Ovary (tissue), 9 donors: ENCODE measurements around the gene PAX6. TPM values are rescaled to one million over a fixed set of nuclear protein-coding genes. Genes with fewer than 3 reads are reported as not detected.

Source experiments
- DNase-seq, 5 donors: peaks; one replicate each; pipeline ENCODE4 v3.0.0-alpha.2; 2019 to 2020
- H3K27ac ChIP-seq, 2 donors: fragments of 200-600 bp; one replicate each; pipeline versions ENCODE4 v1.5.1 to v1.8.0; 2019 to 2022
- H3K27me3 ChIP-seq: fragments of 200-600 bp; one replicate; pipeline ENCODE4 v1.8.0; 2022
- H3K36me3 ChIP-seq: fragments of 200-600 bp; sonication (generic); one replicate; pipeline ENCODE4 v1.5.1; 2019
- H3K4me1 ChIP-seq: one replicate; pipeline ENCODE4 v1.8.1; 2013; ENCODE audit warnings: mild to moderate bottlenecking, moderate library complexity; ENCODE audit not compliant: insufficient read depth
- H3K4me3 ChIP-seq: fragments of 200-600 bp; sonication (generic); one replicate; pipeline ENCODE4 v1.5.1; 2017
- H3K9me3 ChIP-seq, 2 donors: fragments of 200-600 bp in 1 of 2; sonication (generic) in 1 of 2; one replicate each; pipeline versions ENCODE4 v1.5.1 to v1.8.1; 2013 to 2019; ENCODE audit warnings: mild to moderate bottlenecking in 1 of 2, moderate library complexity in 1 of 2
- EP300 ChIP-seq: sonication (generic); formaldehyde crosslinking; IDR thresholded peaks from one replicate; pipeline ENCODE4 v1.6.1; 2017; ENCODE audit warnings: antibody characterized with exemption
- POLR2A ChIP-seq: fragments of 450-650 bp; IDR thresholded peaks from one replicate; pipeline ENCODE4 v1.6.1; 2017; ENCODE audit warnings: antibody characterized with exemption, mild to moderate bottlenecking, moderate library complexity
- WGBS, 3 donors: extraction: QIAGEN DNeasy Blood & Tissue Kit in 1 of 3; methylation state at CpG; one replicate each; pipeline versions ENCODE4 v1.1.5 to v1.1.7; 2013 to 2017; 5-methylcytosine and 5-hydroxymethylcytosine counted together
- intact Hi-C, 4 donors: fragments of 100-400 bp; cut with DNase I; formaldehyde crosslinking; loops; one replicate each; pipeline versions ENCODE4 v1.11.0 to v1.15.1; 2022 to 2023
- polyA plus RNA-seq, 2 donors: library from polyadenylated mRNA; stranded (reverse); fragments of 200-250 nt in 1 of 2; fragments of 350-450 nt in 1 of 2; fragmentation: Illumina TruSeq in 1 of 2; extraction: RNeasy Lipid Tissue Mini Kit (QIAGEN cat#74804) in 1 of 2; gene quantifications; one replicate each; pipeline ENCODE4 v1.2.3, GENCODE V29; 2013 to 2014
- total RNA-seq, 7 donors: library from RNA; depleted of rRNA in 2 of 7; stranded (reverse); fragments of >200 nt in 2 of 7; fragmentation: NEBNext Ultra II Directional in 3 of 7; extraction: Animal tissue kit (Norgen Biotek cat#: 25700) in 3 of 7; gene quantifications; one replicate each; pipeline versions ENCODE4 v1.1.0 to v1.2.4, GENCODE V29; 2016 to 2023
- TF ChIP-seq, protein P1 (sequence below), 3 donors: fragments of 450-650 bp in 2 of 3; fragments of 200-600 bp in 1 of 3; IDR thresholded peaks; one replicate each; pipeline versions ENCODE4 v1.5.1 to v1.8.0; 2016 to 2022; ENCODE audit warnings: antibody characterized with exemption in 3 of 3, mild to moderate bottlenecking in 1 of 3
- donor health status: DM: no; HTN: no; CAD: no; lungs with moderate emphysema.
- donor health status: DM: no; HTN: no; CAD: no.
- donor health status: Bipolar disorder and iron deficiency.
- donor health status: DM: yes; HTN: yes; CAD: no.
- donor health status: DM: no; HTN: no; CAD: no.
- donor health status: DM: yes; HTN: yes; CAD: no.

PAX6 gene
- total and polyA plus RNA-seq, 9 donors, result not detected

DNA sequence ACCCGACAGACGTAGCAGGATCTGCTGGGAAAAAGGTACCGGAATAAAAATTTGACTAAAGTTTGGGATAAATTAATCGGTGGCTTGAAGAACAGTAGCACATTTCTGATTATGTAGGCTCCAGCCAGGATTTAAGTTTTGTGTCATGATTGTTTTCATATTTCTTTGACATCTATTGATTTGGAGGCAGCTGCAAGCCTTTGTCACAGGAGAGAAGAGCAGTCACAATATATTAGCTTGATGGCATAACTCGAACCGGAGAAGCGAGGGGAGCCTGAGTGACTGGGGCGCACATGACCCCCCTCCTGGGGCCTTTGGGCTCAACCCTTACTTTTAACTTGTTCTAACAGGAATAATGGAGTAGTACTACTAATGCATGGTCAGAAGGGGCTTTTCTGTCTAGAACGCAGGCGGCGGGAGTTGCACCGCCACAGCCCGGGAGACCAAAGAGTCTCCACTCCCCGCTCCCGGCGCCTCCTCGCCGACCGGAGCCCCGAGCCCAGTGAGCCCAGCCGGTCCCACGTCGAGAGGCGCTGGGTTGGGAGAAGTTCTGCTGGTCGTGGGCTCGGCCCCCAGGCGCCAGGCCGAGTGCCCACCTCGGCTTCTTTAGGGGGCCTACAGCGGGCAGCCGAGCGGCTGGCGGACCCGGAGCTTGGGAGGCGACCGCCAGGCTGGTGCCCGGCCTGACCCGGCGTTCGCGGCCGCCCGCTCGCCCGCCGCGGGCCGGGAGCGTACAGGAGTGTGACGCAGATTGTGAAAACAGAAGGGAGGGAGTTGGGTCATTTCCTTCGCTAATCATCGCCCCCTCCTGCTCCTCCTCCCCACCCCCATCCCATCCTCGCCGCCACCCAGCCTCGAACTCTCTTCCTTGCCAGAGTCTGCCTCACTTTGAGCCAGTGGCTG is 15.7 kb upstream of the PAX6 start:
- TF ChIP-seq, protein P1, sequence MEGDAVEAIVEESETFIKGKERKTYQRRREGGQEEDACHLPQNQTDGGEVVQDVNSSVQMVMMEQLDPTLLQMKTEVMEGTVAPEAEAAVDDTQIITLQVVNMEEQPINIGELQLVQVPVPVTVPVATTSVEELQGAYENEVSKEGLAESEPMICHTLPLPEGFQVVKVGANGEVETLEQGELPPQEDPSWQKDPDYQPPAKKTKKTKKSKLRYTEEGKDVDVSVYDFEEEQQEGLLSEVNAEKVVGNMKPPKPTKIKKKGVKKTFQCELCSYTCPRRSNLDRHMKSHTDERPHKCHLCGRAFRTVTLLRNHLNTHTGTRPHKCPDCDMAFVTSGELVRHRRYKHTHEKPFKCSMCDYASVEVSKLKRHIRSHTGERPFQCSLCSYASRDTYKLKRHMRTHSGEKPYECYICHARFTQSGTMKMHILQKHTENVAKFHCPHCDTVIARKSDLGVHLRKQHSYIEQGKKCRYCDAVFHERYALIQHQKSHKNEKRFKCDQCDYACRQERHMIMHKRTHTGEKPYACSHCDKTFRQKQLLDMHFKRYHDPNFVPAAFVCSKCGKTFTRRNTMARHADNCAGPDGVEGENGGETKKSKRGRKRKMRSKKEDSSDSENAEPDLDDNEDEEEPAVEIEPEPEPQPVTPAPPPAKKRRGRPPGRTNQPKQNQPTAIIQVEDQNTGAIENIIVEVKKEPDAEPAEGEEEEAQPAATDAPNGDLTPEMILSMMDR (IDR thresholded peaks at IDR 0.05), result no peak
- TF ChIP-seq POLR2A (no peak), EP300 (no peak)
- H3K9me3 ChIP-seq, result no peaks in the 10 kb centered on the region
- intact Hi-C loops, result no loop called here
- H3K27ac ChIP-seq, result no peak overlapping the region
- no peak overlapping the region for H3K4me3 ChIP-seq
- H3K36me3 ChIP-seq, result no peaks in the 10 kb centered on the region
- no peaks in the 10 kb centered on the region for H3K27me3 ChIP-seq
- 6% methylated on average over 39 to 55 of the region's 55 CpGs for WGBS, 3 donors
- DNase-seq, result no peak
- peaks cover 3% of the 10 kb centered on the region for H3K4me1 ChIP-seq

DNA sequence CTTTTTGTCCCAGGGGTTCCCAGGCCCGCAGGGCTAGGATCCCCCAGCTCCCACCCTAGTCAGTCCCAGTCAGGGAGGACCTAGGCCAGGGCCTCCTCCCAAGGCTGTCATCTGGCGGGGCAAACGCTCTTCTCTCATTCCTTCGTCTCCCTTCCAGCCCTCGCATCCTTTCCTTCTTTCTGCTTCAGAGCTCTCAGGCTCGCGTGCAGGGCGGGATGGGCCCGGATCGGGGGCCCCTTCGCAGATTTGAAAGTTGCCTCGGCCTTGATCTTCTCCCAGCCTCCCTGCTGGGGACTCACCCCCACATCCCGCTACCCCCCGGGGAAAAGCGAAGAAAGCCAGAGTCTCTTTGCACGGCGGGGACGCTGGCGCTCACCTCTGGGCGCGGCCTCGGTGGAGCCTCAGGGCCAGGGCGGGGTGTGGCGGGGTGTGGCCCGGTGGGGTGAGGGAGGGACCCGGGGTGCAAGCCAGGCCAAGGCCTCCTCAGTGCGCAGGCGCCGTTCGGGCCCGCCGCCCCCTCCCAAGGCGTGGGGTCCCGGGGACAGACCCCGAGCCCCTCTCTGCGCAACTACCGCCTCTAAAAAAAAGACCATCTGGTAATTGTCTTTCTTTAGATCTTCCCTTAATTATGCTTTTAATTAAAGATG is 14.8 kb upstream of the PAX6 start:
- Histone ChIP-seq H3K4me3 (no peak overlapping the region), H3K9me3 (no peaks in the 10 kb centered on the region), H3K4me1 (peaks cover 3% of the 10 kb centered on the region), H3K36me3 (no peaks in the 10 kb centered on the region), H3K27me3 (no peaks in the 10 kb centered on the region), H3K27ac (no peak overlapping the region)
- 4 to 5% (median 4%) methylated on average over 35 to 37 of the region's 37 CpGs for WGBS, 3 donors
- DNase-seq, result no peak
- intact Hi-C loops, result no loop called here
- TF ChIP-seq POLR2A (no peak), EP300 (no peak)
- TF ChIP-seq, protein P1 (IDR thresholded peaks at IDR 0.05), result no peak

DNA sequence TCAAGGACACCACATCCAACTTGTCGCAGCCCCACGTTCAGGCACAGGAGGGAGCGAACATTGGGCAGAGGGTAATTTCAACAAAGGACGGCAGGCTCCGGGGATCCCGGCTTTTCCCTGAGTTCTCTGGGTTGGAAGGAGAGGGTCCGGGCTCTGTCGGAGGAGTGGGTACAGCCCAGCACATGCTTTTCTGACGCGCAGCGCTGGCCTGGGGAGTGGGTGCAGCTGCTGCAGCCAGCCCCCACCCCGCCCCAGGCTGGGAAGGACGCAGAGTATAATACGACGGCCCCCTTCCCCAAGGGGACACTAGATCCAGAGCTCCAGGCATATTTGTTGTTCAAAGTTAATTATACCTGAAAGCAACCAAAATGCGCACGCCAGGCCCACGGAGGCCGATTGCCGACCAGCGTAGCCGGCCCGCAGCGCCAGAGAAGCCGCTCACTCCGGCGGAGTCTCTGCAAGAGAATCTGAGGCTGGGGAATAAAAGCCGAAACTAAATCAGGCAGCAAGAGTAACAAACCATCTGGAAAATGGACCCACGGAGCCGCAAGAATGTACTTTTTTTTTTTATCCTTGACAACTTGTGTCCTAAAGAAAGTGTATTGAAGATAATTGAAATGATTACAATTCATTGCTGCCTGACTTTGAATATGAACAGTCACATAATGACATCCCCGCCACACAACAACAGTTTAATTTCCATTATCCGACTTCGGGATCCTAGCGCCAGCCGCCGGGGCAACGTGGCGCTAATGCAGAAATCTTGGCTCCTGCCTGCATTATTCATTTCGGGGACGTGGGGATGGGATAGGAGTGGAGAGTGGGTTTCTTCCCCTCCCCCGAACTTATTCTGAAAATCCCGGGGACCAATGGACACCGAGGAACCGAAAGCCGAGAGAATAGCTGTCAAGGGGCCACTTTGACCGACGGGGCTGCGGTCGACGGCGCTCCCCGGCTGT is 14.0 kb upstream of the PAX6 start:
- no peak overlapping the region for H3K27ac ChIP-seq
- no peaks in the 10 kb centered on the region for H3K27me3 ChIP-seq
- DNase-seq, result no peak
- H3K4me1 ChIP-seq, result peaks cover 3% of the 10 kb centered on the region
- H3K4me3 ChIP-seq, result no peak overlapping the region
- 9% methylated on average over 48 to 52 of the region's 52 CpGs for WGBS, 3 donors
- H3K36me3 ChIP-seq, result no peaks in the 10 kb centered on the region
- TF ChIP-seq EP300 (no peak), POLR2A (no peak)
- TF ChIP-seq, protein P1 (IDR thresholded peaks at IDR 0.05), result no peak
- intact Hi-C loops, result no loop called here
- H3K9me3 ChIP-seq, result no peaks in the 10 kb centered on the region

DNA sequence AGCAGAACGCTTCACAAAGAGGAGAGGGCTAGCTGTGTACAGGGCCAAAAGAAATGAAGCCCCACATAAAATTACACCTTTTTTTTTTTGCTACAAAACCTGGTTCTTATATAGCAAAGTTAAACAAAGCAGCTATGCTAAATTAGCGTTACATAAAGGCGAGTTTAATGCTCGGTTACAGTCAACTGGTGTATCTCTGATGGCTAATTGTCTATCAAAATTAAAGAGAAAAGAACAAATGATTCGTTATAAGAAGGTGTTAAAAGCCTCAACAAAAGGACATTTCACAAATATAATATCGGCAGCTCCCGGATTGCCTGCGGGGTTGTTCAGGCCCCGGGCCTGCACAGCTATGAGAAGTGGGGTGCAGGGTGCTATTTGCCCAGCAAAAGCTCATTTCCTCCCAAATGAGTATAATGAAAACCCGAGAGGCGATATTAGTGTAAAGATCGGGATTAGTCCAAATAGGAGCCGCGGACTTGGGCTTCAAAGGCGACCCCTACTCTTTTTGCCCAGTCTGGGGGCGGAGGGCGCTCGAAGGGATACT is 13.3 kb upstream of the PAX6 start:
- Histone ChIP-seq H3K4me1 (peaks cover 3% of the 10 kb centered on the region), H3K9me3 (no peaks in the 10 kb centered on the region), H3K27me3 (no peaks in the 10 kb centered on the region), H3K27ac (no peak overlapping the region), H3K4me3 (no peak overlapping the region), H3K36me3 (no peaks in the 10 kb centered on the region)
- TF ChIP-seq POLR2A (no peak), EP300 (no peak)
- TF ChIP-seq, protein P1 (IDR thresholded peaks at IDR 0.05), result no peak
- WGBS, 3 donors, result 9 to 10% (median 9%) methylated on average over 18 of the region's 18 CpGs
- intact Hi-C loops, result no loop called here
- DNase-seq, result no peak
